Osteocyte (in vitro differentiated cells): ENCODE results near the gene ELAVL3. TPM values are rescaled to one million over a fixed set of nuclear protein-coding genes. Genes with fewer than 3 reads are reported as not detected.

Source experiments
- DNase-seq: peaks from one replicate; pipeline ENCODE4 v3.0.0; 2021; ENCODE audit warnings: mixed read lengths; ENCODE audit not compliant: unreplicated experiment; ENCODE audit errors: extremely low spot score
- H3K27ac Mint-ChIP-seq: one replicate; pipeline ENCODE4 v1.8.0; 2021; ENCODE audit warnings: mild to moderate bottlenecking, mixed read lengths; ENCODE audit not compliant: unreplicated experiment
- H3K27me3 Mint-ChIP-seq: one replicate; pipeline ENCODE4 v1.8.0; 2021; ENCODE audit warnings: mixed read lengths; ENCODE audit not compliant: unreplicated experiment
- H3K36me3 Mint-ChIP-seq: one replicate; pipeline ENCODE4 v1.8.0; 2021; ENCODE audit warnings: mixed read lengths; ENCODE audit not compliant: unreplicated experiment
- H3K4me1 Mint-ChIP-seq: one replicate; pipeline ENCODE4 v1.8.0; 2021; ENCODE audit warnings: mixed read lengths; ENCODE audit not compliant: unreplicated experiment
- H3K4me3 Mint-ChIP-seq: one replicate; pipeline ENCODE4 v1.8.0; 2021; ENCODE audit warnings: mild to moderate bottlenecking, moderate library complexity, mixed read lengths; ENCODE audit not compliant: unreplicated experiment
- H3K9me3 Mint-ChIP-seq: one replicate; pipeline ENCODE4 v1.8.0; 2021; ENCODE audit warnings: mixed read lengths; ENCODE audit not compliant: unreplicated experiment
- total RNA-seq: library from RNA; stranded (reverse); gene quantifications from 2 replicates; pipeline ENCODE4 v1.2.1, GENCODE V29; 2021
- TF ChIP-seq, protein P1 (sequence below): fragments of 200-600 bp; sonication (generic); IDR thresholded peaks from 2 replicates; pipeline ENCODE4 v1.5.0; 2021; ENCODE audit warnings: antibody characterized with exemption, mild to moderate bottlenecking, moderate library complexity

The ELAVL3 gene
- total RNA-seq, 1 donor from 2014 or later = not detected

DNA sequence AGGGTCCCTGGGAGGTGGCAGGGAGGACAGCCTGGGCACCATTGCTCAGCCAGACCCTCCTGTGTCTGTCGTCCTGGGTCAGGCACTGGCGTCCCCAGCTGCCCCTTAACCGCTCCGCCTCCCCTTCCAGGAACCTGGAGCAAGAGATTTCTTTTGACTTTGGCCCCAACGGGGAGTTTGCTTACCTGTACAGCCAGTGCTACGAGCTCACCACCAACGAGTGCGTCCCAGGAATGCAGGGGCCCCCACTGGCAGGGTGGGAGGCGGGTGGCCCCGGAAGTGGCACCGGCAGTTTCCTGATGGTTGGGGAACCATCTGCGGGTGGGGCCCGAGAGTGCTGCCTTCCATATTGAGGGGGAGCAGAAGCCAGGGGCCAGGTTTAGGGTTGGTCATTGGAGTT, 32.4 kb downstream of the ELAVL3 start:
- DNase-seq = no peak
- no peaks in the 10 kb centered on the region for H3K27me3 Mint-ChIP-seq
- no peaks in the 10 kb centered on the region for H3K9me3 Mint-ChIP-seq
- H3K4me1 Mint-ChIP-seq = peaks cover 3% of the 10 kb centered on the region
- no peak overlapping the region for H3K27ac Mint-ChIP-seq
- TF ChIP-seq, protein P1, sequence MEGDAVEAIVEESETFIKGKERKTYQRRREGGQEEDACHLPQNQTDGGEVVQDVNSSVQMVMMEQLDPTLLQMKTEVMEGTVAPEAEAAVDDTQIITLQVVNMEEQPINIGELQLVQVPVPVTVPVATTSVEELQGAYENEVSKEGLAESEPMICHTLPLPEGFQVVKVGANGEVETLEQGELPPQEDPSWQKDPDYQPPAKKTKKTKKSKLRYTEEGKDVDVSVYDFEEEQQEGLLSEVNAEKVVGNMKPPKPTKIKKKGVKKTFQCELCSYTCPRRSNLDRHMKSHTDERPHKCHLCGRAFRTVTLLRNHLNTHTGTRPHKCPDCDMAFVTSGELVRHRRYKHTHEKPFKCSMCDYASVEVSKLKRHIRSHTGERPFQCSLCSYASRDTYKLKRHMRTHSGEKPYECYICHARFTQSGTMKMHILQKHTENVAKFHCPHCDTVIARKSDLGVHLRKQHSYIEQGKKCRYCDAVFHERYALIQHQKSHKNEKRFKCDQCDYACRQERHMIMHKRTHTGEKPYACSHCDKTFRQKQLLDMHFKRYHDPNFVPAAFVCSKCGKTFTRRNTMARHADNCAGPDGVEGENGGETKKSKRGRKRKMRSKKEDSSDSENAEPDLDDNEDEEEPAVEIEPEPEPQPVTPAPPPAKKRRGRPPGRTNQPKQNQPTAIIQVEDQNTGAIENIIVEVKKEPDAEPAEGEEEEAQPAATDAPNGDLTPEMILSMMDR = no peak
- no peak overlapping the region for H3K4me3 Mint-ChIP-seq
- H3K36me3 Mint-ChIP-seq = peaks cover 6% of the 10 kb centered on the region

DNA sequence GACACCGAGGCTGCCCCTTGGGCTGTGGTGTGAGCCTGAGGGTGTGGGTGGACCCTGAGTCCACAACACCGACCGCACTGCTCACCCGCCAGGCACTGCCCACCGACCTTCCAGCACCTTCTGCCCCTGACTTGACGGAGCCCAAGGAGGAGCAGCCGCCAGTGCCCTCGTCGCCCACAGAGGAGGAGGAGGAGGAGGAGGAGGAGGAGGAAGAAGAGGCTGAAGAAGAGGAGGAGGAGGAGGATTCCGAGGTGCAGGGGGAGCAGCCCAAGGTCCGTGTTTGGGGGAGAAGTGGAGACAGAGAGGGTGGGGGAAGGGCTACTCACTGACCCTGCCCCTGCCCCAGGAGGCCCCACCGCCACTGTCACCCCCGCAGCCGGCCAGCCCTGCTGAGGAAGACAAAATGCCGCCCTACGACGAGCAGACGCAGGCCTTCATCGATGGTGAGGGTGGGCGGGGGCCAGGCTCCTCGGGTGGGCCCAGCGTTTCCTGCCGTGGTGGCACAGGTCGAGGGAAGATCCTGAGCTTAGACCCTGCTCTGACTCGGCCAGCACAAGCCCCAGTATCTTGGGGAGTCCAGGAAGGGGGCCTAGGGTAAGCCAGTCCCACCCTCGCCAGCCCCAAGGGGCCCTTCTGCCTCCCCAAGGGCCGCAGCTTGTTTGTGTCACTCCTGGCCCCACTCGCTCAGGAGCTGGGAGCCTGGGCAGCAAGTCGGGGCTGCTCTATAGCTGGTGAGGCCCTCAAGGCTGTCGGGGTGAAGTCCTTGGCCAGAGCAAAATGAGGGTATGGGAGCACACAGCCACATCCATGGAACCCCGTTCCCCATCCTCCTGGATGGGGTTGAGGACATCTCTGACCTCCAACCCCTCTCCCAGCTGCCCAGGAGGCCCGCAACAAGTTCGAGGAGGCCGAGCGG, 33.2 kb downstream of the ELAVL3 start:
- peaks cover 6% of the 10 kb centered on the region for H3K36me3 Mint-ChIP-seq
- H3K4me1 Mint-ChIP-seq = peaks cover 3% of the 10 kb centered on the region
- no peaks in the 10 kb centered on the region for H3K9me3 Mint-ChIP-seq
- H3K4me3 Mint-ChIP-seq = no peak overlapping the region
- no peak for DNase-seq
- TF ChIP-seq, protein P1 = no peak
- H3K27ac Mint-ChIP-seq = no peak overlapping the region
- no peaks in the 10 kb centered on the region for H3K27me3 Mint-ChIP-seq

DNA sequence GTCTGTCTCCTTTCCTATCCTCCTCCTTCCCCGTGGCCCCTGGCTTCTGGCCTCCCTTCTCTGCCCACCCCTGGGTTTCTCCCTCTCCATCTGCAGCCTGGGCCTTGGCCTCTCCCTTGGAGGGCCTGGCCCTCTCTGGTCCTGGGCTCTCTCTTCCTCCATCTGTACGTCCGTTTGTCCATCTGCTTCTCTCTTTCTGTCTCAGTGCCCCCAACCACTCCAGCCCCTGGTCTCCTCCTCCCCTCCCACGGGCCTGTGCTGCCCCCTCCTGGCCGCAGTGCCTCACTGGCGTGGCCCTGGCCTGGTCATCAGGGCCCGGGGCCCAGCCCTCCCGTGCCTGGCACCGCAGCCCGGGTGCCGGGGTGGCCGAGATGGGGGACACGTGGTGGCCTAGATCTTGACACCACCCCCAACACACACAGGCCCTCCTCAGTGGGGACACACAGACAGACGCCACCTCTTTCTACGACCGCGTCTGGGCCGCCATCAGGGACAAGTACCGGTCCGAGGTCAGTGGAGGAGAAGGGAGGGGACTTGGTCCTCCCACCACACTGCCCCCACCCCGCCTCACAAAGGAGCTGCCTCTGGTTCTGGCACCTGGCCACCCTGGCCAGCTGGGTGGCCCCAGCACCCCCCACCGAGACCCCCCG, 34.1 kb downstream of the ELAVL3 start:
- TF ChIP-seq, protein P1 = peak; percentile 72
- Mint-ChIP-seq H3K27me3 (no peaks in the 10 kb centered on the region), H3K27ac (no peak overlapping the region), H3K9me3 (no peaks in the 10 kb centered on the region), H3K4me1 (no peaks in the 10 kb centered on the region), H3K36me3 (peaks cover 11% of the 10 kb centered on the region), H3K4me3 (no peak overlapping the region)
- DNase-seq = no peak

- H3K9me3 Mint-ChIP-seq = no peaks in the 10 kb centered on the region
- H3K4me1 Mint-ChIP-seq = no peaks in the 10 kb centered on the region
- H3K27me3 Mint-ChIP-seq = no peaks in the 10 kb centered on the region
- H3K4me3 Mint-ChIP-seq = no peak overlapping the region
- H3K27ac Mint-ChIP-seq = no peak overlapping the region
- peaks cover 13% of the 10 kb centered on the region for H3K36me3 Mint-ChIP-seq
- DNase-seq = no peak
- TF ChIP-seq, protein P1 = no peak
These were observed 34.6 kb downstream of the ELAVL3 start for GRCh38 chr19:11446271-11446651.

DNA sequence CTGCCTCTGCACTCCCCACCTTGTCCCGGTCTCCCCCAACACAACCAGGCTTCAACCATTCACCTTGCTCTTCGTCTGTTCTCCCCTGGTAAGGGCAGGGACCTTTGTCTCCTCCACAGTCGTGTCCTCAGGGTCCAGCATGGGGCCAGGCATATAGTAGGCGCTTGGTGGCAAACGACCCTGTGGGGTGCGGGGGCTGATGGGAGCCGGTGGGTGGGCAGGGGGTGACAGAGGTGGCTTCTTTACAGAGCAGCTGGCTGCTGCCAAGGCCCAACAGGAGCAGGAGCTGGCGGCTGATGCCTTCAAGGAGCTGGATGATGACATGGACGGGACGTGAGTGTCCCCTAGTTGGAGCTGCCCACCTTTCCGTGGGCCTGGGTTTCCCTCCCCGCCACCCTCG, 35.7 kb downstream of the ELAVL3 start:
- TF ChIP-seq, protein P1 = no peak
- H3K27me3 Mint-ChIP-seq = no peaks in the 10 kb centered on the region
- no peak for DNase-seq

More for the DNA sequence above, 35.7 kb downstream of the ELAVL3 start:
- Mint-ChIP-seq H3K36me3 (peaks cover 15% of the 10 kb centered on the region), H3K9me3 (no peaks in the 10 kb centered on the region), H3K27ac (no peak overlapping the region), H3K4me3 (no peak overlapping the region), H3K4me1 (no peaks in the 10 kb centered on the region)
